ENCODE data around the gene PAFAH2. TPM values are rescaled to one million over a fixed set of nuclear protein-coding genes. Genes with fewer than 3 reads are reported as not detected.

PAFAH2 gene
- total RNA-seq, 1 donor from 2014 or later: 6.3 TPM

GRCh38 chr1:25991937-25992688, 5.8 kb downstream of the PAFAH2 start:
- Mint-ChIP-seq H3K36me3 (ENCODE audit: unreplicated experiment) (no peaks in the 10 kb centered on the region), H3K4me1 (ENCODE audit: low read depth, unreplicated experiment) (peaks cover 46% of the 10 kb centered on the region), H3K27me3 (ENCODE audit: unreplicated experiment) (peaks cover 1% of the 10 kb centered on the region), H3K4me3 (ENCODE audit: unreplicated experiment) (peak overlapping the region; percentile 2), H3K9me3 (ENCODE audit: unreplicated experiment) (peaks cover 2% of the 10 kb centered on the region), H3K27ac (ENCODE audit: unreplicated experiment) (peak overlapping the region; percentile 62)
- DNase-seq: no peak
- TF ChIP-seq, protein P1, sequence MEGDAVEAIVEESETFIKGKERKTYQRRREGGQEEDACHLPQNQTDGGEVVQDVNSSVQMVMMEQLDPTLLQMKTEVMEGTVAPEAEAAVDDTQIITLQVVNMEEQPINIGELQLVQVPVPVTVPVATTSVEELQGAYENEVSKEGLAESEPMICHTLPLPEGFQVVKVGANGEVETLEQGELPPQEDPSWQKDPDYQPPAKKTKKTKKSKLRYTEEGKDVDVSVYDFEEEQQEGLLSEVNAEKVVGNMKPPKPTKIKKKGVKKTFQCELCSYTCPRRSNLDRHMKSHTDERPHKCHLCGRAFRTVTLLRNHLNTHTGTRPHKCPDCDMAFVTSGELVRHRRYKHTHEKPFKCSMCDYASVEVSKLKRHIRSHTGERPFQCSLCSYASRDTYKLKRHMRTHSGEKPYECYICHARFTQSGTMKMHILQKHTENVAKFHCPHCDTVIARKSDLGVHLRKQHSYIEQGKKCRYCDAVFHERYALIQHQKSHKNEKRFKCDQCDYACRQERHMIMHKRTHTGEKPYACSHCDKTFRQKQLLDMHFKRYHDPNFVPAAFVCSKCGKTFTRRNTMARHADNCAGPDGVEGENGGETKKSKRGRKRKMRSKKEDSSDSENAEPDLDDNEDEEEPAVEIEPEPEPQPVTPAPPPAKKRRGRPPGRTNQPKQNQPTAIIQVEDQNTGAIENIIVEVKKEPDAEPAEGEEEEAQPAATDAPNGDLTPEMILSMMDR (IDR thresholded peaks at IDR 0.05; ENCODE audit: partially characterized antibody, unreplicated experiment): no peak

GRCh38 chr1:25990702-25991395, 7.0 kb downstream of the PAFAH2 start:
- H3K4me3 Mint-ChIP-seq (ENCODE audit: unreplicated experiment): no peak overlapping the region
- peaks cover 41% of the 10 kb centered on the region for H3K4me1 Mint-ChIP-seq (ENCODE audit: low read depth, unreplicated experiment)
- no peak for DNase-seq
- TF ChIP-seq, protein P1 (IDR thresholded peaks at IDR 0.05; ENCODE audit: partially characterized antibody, unreplicated experiment): no peak
- peaks cover 2% of the 10 kb centered on the region for H3K27me3 Mint-ChIP-seq (ENCODE audit: unreplicated experiment)
- H3K36me3 Mint-ChIP-seq (ENCODE audit: unreplicated experiment): no peaks in the 10 kb centered on the region
- H3K9me3 Mint-ChIP-seq (ENCODE audit: unreplicated experiment): peaks cover 2% of the 10 kb centered on the region
- H3K27ac Mint-ChIP-seq (ENCODE audit: unreplicated experiment): peak overlapping the region; percentile 44

GRCh38 chr1:25990251-25990650, 7.6 kb downstream of the PAFAH2 start:
- TF ChIP-seq, protein P1 (IDR thresholded peaks at IDR 0.05; ENCODE audit: partially characterized antibody, unreplicated experiment): no peak
- Mint-ChIP-seq H3K4me1 (ENCODE audit: low read depth, unreplicated experiment) (peaks cover 41% of the 10 kb centered on the region), H3K27ac (ENCODE audit: unreplicated experiment) (peak overlapping the region; percentile 44), H3K4me3 (ENCODE audit: unreplicated experiment) (no peak overlapping the region), H3K27me3 (ENCODE audit: unreplicated experiment) (peaks cover 5% of the 10 kb centered on the region), H3K36me3 (ENCODE audit: unreplicated experiment) (no peaks in the 10 kb centered on the region), H3K9me3 (ENCODE audit: unreplicated experiment) (peaks cover 2% of the 10 kb centered on the region)
- DNase-seq: no peak

DNA sequence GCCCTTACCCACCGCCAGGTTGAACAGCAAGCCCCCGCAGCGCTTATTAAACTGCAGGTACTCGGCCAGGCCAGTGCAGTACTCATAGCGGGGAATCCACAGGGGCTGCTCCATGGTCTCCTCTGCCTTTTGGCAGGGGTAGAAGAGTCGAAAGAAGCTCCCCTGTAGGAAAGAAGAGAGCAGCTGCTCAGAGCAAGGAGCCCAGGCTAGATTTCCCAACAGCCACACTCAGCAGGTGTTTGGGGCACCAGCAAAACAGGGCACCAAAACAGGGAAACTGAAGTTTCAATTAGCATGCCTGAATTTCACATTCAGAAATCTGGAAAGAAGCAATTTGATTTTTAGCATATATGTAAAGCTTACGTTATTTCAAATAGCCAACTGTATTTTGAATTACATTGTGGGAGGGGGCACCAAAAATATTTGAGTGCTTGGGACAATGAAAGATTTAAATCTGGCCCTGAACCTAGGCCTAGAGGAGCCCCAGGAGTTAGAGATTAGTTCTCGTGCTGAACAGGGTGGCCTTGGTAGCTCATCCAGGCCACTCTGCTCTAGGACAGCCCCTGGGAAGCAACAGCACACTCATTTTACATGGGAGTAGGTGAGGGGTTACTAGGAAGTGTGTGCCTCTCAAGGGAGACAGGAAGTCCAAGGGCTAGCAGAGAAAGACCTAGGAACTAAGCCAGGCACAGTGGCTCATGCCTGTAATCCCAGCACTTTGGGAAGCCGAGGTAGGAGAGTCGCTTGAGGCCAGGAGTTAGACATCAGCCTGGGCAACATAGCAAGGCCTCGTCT, 8.2 kb downstream of the PAFAH2 start:
- peaks cover 5% of the 10 kb centered on the region for H3K27me3 Mint-ChIP-seq (ENCODE audit: unreplicated experiment)
- H3K4me1 Mint-ChIP-seq (ENCODE audit: low read depth, unreplicated experiment): peaks cover 41% of the 10 kb centered on the region
- H3K9me3 Mint-ChIP-seq (ENCODE audit: unreplicated experiment): peaks cover 2% of the 10 kb centered on the region
- H3K36me3 Mint-ChIP-seq (ENCODE audit: unreplicated experiment): no peaks in the 10 kb centered on the region
- H3K4me3 Mint-ChIP-seq (ENCODE audit: unreplicated experiment): peak overlapping the region; percentile 46
- TF ChIP-seq, protein P1 (IDR thresholded peaks at IDR 0.05; ENCODE audit: partially characterized antibody, unreplicated experiment): no peak
- DNase-seq: no peak
- peak overlapping the region; percentile 84 for H3K27ac Mint-ChIP-seq (ENCODE audit: unreplicated experiment)

Data from glutamatergic neuron (in vitro differentiated cells).